Mesenteric fat pad (tissue), 1 donor: ENCODE data around the gene TPD52L1. TPM values are rescaled to one million over a fixed set of nuclear protein-coding genes. Genes with fewer than 3 reads are reported as not detected.

Experiments used
- DNase-seq: peaks from one replicate; pipeline ENCODE4 v3.0.0-alpha.2; 2020; ENCODE audit warnings: low spot score
- total RNA-seq: library from RNA; stranded (reverse); fragmentation: NEBNext Ultra II Directional; extraction: Animal tissue kit (Norgen Biotek cat#: 25700); gene quantifications from one replicate; pipeline ENCODE4 v1.2.1, GENCODE V29; 2021
- donor health status: DM: yes; HTN: yes; CAD: no.

TPD52L1 gene
- total RNA-seq, 1 donor from 2014 or later = 24.6 TPM

DNA sequence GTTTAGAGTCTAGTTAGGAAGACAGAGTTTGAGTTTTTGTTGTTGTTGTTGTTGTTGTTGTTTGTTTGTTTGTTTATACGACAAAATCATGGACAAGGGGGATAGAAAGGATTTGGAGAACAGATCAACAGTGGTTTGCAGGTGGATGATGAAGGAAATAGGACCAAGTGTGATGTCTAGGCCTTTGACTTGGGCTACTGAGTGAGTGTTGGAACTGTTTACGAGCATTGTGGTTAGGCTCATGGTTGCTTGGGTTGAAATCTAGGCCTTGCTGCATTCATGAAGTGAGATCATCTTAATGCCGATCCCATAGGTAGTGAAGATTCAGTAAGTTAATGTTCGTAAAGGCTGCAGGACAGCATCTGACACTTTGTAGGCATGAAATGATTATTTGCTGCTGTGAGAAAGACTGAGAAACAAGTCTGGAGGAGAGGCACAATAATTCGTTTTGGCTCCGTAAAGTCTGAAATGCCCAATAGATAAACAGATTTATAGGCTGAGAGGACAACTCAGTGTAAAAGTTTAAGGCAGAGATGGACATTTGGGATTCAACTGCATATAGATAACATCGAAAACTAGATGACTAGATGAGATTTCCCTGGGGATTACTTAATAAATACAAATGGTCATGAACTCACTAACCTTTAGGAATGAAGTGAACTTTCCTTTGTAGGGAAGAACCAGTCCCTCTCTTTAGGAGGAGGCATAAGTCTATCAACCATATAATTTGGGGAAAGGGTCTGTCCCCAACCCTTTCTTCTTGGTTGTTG, 78.2 kb downstream of the TPD52L1 start:
- DNase-seq = no peak

DNA sequence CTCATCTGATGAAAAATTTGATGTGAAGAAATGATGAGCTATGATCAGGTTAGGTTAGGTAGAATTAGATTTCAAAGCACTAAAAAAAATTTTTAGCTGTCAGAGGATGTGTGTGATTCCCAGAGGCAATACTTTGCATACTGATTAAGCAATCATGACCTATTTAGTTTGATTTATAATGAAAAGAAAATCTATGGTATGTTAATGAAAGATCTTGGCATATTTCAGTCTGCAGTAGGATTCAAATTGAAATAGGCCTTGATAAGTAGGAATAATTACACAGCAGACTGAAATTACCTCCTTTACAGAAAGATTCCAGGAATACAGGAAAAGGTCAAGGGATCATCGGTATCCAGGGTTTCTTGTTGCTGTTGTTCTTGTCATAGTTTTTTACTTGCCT, 78.9 kb downstream of the TPD52L1 start:
- DNase-seq = no peak

DNA sequence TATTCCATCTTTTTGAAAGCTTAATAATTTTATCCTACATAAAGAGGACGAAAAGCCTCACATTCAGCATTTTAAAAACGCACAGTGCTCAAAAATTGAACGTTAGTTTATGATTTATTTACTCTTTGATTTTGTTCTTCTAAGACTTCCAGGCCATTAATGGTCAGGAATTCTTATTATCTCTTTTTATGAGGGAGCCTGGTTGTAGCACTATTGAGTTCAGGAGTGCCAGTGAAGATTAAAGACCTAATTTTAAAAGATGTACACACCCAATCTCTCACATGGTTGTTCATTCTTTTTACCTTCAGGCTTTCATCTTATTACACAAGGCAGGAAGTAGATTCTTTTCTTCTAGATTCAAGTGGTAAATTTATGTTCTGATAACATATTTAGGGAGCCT, 79.6 kb downstream of the TPD52L1 start:
- no peak for DNase-seq

DNA sequence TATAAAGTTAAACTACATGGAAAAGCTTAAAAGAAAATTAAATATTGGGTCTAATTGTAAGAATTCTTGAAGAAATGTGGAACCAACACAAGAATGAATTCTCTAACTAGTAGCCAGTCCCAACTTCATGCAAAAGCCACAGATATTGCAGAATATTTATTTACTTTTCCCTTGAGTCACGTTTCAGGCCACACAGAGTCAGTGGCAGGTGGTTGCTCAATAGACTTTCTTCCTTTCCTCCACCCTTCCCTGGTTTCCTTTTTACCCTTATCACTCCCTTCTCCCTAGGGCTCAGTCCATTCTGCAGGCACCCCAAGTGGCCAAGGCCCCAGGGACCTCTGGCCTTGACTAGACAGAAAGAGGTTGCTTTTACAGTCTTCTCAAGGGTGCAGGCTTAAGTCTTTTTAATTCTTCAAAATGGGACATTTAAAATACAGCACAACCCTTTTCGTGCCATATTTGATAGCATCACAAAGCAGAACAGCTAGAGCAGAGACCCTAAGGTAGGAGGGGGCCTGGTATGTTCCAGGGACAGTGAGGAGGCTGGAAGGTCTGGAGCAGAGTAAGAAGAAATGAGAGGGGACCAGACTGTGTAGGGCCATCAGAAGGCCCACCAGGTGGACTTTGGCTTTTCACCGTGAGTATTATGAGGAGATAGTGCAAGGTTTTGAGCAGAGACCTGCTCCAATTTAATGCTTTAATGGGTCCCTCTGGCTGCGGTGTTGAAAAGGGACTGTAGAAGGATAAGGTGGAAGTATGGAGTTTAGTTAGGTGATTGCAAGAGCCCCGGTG, 83.2 kb downstream of the TPD52L1 start:
- DNase-seq = no peak

DNA sequence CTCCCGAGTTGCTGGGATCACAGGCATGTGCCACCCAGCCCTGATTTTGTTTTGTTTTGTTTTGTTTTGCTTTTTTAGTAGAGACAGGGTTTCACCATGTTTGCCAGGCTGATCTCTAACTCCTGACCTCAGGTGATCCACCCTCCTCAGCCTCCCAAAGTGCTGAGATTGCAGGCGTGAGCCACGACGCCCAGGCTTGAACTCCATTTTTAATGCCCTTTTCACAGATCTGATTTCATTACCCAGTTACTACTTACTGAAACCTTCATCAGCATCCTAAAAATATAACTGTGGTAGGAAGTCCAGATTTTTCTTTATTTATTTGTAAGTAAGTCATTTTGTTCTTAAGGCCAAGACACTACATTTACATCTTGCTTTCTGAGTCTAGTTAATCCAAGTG, 84.2 kb downstream of the TPD52L1 start:
- no peak for DNase-seq

DNA sequence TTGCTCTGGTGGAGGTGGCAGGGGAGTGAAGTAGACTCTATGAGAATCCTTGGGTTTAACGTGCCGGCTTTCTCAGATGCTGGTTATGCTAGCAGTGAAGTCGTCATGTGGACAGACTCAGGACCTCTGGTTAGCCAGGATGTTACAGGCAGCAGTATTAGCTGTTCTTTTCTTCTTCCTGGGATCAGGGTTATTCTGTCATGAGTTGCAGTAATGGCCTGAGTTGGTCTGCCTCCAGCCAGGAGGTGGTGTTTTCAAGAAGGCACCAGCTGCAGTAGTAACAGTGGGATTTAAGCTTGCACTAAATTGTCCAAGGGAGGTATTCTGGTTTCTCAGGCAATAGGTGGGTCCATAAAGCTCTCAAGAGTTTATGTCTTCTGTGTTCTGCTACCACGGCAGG, 91.5 kb downstream of the TPD52L1 start:
- no peak for DNase-seq

DNA sequence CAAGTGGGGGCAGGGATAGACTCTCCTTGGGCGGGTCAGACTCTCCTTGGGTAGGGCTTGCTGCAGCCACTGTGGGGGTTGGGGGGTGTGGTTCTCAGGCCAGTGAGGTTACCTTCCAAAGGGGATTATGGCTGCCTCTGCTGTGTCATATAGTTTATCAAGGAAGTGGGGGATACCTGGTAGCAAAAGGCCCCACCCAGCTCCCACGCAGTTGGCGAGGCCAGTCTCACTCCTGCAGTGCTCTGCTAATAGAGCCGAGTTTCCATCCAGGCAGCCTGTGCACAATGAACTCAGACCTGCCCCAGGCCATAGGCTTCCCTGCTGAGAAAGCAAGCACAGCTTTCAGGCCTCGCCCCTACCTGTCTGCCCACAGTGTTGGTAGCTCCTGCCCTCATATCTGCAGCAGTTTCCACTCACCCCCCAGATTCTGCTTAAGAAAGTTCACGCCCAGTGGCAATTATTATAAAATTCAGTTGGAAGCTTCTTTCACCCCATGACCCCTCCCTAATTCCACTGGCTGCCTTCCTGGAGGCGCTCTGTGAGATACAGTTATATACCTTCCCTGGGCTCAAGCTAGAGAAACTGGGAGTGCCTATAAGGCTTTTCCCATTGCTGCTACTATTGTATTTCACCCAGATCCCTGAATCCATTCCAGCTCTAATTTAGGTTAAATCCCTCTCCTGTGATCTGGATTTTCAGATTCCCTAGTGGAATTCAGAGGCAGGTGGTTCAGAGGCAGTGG, 92.1 kb downstream of the TPD52L1 start:
- no peak for DNase-seq

DNA sequence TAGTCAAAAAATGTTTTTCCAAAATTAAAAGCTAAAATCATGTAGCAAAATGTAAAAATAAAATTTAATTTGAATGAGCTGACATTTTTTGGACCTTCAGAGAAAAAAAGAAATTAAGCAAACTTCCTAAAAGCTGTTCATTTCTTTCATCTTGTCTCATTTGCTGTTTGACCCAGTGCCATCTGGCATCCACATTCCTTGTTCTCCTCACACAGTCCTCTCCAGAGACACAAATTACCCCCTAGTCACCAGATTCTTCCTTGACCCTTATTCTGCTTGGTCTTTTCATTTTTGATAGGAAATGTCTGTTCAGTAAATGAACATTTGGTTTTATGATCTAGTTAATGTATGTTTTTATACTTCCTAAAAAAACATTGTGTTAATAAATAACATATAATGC, 93.0 kb downstream of the TPD52L1 start:
- DNase-seq = no peak

DNA sequence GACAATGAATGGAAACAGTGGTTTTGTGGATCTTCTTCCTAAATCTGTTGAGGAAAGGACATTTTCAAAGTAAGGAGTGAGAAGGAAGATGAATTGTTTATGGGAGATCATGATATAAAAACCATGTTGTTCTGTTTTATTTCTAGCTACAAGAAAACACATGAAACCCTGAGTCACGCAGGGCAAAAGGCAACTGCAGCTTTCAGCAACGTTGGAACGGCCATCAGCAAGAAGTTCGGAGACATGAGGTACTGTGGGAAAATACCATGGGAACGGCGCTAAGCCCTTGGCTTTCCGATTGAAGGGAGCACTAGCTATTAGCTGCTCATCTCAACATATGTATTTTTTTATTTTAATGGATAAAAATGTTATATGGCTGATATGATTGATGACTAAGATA, 94.6 kb downstream of the TPD52L1 start:
- no peak for DNase-seq

DNA sequence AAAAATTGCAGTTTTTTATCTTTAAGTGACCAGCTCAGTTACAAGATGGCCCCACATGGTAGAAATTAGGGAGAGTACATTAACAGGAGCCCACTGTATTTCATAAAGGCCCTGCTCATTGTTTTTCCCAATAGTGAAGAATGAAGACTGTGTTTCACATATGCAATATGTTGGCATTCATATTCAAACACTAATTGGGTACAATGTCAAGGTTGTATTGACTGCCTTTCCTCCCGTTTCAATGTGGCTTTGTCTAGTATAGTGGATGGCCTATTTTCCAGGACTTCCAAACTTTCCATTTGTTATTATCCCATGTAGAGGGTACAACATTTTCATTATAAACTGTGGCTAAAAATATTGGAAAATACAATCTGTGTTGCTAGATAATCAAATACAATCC, 96.9 kb downstream of the TPD52L1 start:
- DNase-seq = no peak

DNA sequence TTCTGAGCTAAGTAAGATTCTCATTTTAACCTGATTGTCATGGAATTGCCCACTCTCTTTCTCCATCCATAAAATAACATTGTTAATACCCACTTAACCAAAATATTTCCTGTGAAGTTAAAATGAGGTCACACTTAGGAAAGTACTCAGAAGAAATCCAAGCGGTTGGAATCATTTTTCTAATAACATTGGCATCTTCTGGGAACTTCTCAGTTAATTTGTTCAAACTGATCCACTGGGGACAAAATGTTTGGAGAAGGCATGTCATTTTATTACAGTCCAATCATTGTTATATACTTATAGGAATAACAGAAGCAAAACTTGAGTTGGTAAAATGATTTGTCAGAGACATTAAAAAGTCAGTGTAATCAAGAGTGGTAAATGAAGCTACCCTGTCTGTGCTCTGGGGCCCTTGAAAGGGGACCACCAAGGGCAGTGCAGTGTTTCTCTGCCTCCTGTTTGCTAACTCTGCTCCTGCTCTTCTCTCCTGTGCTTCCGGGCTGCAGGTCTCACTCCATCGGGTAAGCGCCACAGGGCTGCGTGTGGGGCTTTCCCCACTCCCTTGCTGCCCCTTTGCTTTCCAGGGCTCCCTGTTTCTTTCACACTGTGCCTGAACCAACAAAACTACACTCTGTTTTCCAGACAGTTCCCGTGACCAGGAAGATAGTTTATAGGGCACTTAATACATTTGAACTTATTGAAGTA, 98.1 kb downstream of the TPD52L1 start:
- no peak for DNase-seq

DNA sequence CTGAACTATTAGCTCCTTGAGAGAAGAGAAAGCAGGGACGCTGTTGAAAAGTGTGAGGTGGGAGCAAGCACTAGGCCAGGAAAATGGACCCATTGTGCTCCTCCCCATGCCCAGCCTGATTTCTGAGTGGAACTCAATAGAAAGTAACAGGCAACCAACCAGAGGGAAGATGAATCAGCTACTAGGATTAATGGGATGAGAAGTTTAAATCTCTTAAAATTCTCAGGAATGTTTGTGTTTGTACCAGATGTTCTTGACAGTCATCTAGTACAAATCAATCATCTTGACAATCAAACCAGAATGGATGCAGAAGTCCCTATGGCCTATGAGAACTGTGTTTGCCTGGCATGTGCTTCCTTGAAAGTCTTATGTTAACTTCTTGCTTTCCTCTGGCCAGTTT, 99.3 kb downstream of the TPD52L1 start:
- no peak for DNase-seq

DNA sequence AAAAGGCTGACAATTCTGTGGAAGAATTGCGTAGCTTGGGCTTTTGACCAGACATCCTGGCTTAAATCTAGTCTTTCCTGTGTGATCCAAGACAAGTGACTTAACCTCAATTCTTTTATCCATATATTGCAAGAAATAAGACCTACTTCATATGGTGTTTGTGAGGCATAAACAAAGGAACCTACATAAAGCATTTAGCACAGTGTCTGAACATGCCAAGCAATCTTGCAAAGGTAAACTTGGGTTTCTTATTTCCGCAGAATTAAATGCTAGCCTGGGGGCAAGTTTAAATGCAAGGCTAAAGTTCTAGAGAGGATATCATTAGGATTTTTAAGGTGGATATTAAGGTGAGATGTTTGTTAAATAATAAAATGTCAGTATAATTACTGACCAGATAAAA, 100.3 kb downstream of the TPD52L1 start:
- DNase-seq = no peak

DNA sequence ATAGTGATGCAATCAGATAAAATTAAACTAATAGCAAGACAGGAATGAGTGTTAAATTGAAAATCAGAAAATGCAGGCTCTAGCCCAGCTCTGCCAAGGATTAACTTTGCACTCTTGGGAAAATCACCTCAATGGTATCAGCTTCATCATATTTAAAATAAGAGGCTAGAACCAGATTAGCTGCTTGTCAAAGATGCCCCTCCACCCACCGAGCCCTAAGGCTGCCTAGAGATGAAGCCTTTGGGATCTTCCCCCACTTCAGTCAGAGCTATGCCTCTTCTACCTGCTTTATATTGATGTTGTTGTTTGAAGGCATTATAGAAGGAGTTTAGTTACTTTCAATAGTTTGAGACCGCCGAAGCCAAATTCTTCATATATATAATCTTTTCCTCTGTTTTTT, 100.7 kb downstream of the TPD52L1 start:
- no peak for DNase-seq

DNA sequence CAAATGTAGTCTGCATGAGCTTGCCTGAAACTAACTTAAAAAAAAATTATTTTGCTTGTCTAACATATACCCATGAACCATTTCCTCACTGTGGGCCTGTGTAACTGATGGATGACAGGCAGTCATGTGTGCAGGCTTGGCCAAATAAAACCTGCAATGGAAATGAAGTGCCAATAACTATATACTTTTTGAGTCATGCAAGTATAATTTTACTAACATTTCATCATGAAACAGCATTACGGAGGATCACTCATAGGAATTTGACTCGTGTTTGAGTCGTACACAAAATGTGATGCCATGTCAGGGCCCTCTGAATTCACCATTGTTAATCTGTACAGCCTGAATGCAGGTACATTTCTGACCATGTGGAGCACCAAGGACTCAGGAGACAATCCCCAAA, 101.6 kb downstream of the TPD52L1 start:
- DNase-seq = no peak

DNA sequence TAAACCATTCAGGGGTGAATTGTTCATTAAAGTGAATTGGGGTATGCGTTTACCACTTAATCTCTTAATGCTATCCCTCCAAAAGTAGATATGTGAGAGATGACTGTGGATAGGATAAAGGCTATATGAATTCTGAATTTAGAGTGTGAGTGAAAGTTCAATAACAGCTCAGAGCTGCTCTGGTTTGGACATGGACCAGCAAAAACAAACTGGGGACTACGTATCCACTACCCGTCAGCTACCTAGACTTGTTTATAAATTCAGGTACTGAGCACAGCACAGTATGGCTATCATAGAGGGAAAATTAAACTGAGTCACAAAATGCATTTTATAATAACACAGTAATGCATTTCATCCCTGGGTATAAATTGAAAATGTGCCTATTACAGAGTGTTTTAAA, 103.8 kb downstream of the TPD52L1 start:
- DNase-seq = no peak

DNA sequence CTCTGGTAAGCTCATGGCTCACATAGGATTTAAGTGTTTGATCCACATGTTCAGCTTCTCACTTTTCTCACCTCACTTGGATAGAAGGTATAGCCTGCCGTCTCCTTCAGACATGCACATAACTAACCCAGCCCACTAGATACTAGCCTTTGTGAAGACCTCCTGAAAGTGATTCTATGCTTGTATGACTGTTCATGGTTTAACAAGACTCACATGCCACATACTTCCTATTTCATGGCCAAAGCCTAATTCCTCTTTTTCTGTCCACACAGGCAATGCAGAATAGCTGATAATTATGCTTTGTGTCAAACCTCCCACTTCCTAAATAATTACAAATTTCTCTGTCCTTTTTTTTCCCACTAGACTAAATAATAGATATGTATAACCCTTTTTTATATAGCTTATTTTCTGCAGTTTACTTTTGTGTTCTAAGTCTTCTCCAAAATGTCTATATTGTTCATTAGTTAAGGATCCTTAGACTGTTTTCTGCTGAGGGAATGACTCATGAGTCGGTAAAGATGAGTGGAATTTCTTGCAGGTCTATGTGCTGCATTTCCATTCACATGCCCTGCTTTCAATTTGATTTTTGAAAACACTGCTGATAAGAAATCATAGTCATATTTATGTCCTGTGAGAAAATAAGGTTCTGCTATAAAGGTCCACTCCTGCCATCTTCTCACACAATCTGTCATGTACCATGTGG, 105.2 kb downstream of the TPD52L1 start:
- DNase-seq = no peak

DNA sequence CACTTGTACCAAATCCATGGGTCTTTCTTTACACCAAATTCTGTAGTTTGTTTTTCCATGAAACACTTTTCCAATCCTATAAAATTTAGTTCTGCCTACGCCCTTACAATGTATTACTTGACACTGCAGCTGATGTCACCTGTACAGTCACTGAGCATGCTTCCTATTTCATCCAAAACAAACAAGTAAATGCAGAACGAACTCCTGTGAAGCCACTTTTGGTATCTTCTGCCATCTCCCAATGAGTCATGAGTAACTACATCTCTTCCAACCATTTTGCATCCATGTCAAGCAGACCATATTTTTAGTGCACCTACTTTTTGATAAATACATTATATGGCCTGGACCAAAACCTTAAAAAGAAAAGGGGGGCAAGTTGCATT, 105.8 kb downstream of the TPD52L1 start:
- no peak for DNase-seq

DNA sequence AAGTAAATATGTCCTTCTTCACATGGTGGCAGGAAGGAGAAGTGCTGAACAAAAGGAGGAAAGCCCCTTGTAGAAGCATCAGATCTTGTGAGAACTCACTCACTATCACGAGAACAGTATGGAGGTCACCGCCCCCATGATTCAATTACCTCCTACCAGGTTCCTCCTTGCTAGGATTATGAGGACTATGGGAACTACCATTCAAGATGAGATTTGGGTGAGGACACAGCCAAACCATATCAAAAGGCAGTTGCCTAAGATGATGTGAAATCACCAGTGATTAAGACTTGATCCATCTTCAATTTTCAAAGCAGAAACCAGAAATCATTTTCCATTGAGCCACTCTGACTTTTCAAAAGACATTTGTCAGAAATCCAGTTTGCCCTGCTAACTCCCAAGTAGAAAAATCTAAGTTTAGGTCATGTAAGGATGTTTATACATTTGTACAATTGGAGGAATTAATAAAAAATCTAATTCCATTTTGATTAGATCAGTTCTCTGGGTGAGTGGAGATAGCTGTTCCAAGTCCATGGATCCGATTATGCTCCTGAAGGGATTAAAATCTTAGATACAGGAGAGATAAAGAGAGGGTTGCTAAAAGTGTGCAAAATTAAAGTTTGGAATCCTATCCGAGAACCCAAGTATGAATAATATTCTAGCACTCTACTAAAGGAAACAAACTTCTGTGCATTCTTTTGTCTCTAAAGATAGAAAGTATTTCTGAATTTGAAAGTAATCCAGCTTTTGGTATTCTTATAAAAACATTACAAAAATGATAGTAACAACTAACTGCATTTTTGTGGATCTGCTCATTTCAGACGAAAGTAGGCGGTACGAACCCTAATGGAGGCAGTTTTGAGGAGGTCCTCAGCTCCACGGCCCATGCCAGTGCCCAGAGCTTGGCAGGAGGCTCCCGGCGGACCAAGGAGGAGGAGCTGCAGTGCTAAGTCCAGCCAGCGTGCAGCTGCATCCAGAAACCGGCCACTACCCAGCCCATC, 108.7 kb downstream of the TPD52L1 start:
- DNase-seq = peak; percentile 74

DNA sequence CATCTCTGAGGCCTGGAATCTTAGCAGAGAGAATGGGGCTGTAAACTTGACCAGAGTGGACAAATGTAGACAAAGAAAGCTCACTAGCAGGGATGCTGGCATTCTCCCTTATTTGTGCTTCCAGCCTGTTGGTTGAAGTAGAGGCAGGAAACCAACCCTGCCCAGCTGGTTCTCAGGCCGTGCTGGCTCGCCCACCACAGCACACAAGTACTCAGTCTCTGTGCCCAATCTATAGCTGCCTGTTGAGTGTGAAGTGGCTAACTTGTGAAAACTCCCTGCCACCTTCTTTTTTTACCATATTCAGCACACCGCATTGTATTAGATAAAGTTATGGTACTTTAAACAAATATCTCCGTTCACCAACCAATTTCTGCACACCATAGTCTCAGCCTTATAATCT, 110.9 kb downstream of the TPD52L1 start:
- DNase-seq = no peak
